Activated naive CD8-positive, alpha-beta T cell treated with anti-CD3 and anti-CD28 coated beads, Interleukin-2, amount 10 ng/mL, durations not matched to agents 7 days and 5 days (primary cell): ENCODE measurements around the gene OSBPL3. TPM values are rescaled to one million over a fixed set of nuclear protein-coding genes. Genes with fewer than 3 reads are reported as not detected.

Source experiments
- ATAC-seq: fragments of 150-1000 bp; cut with Tn5 transposase; one replicate; pipeline ENCODE4 v1.10.0; 2021; ENCODE audit warnings: low read depth, moderate library complexity
- POLR2A ChIA-PET: fragments of 350-600 bp; sonication (Branson Sonifier 250); formaldehyde crosslinking; loops from one replicate; lab custom pipeline; 2021; ENCODE audit warnings: antibody characterized with exemption; lab: Charles Lee
- DNase-seq: peaks from one replicate; pipeline ENCODE4 v3.0.0; 2021
- H3K27ac Mint-ChIP-seq: one replicate; pipeline ENCODE4 v1.8.0; 2022; ENCODE audit warnings: mild to moderate bottlenecking, mixed read lengths
- H3K27me3 Mint-ChIP-seq: one replicate; pipeline ENCODE4 v1.8.0; 2022; ENCODE audit warnings: mild to moderate bottlenecking, moderate library complexity, mixed read lengths
- H3K36me3 Mint-ChIP-seq: one replicate; pipeline ENCODE4 v1.8.0; 2021; ENCODE audit warnings: mild to moderate bottlenecking, mixed read lengths
- H3K4me1 Mint-ChIP-seq: one replicate; pipeline ENCODE4 v1.8.0; 2021; ENCODE audit warnings: mixed read lengths
- H3K4me3 Mint-ChIP-seq: one replicate; pipeline ENCODE4 v1.8.0; 2022; ENCODE audit warnings: mild to moderate bottlenecking, moderate library complexity, mixed read lengths
- H3K9me3 Mint-ChIP-seq: one replicate; pipeline ENCODE4 v1.8.0; 2021; ENCODE audit warnings: mixed read lengths
- total RNA-seq, 2 experiments: library from RNA; stranded (reverse); gene quantifications; one replicate each; pipeline ENCODE4 v1.2.3, GENCODE V29; 2021

Gene OSBPL3
- total RNA-seq, 2 experiments from 2014 or later: 47.8 to 60.1 TPM

DNA sequence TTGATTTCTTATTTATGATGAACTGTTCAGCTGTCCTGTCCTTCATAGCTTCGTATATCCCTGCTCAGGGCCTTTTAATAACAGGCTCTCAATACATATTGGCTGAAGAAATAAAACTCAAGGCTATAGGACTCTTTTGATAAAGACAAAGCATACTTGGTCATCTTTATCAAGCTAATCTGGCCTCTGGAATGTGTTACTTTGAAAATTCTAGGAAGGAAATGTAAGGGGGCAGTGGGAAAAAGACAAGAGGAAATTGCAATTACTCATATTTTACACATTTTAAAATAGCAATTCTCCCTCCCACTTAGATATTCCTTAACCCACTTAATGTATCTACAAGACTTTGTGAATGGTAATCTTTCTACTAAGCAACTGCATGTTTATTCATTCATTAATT lies 94.3 kb downstream of the OSBPL3 start:
- H3K36me3 Mint-ChIP-seq: peaks cover 50% of the 10 kb centered on the region
- no peak for DNase-seq
- POLR2A ChIA-PET: no interaction called here
- H3K27ac Mint-ChIP-seq: no peak overlapping the region
- no peaks in the 10 kb centered on the region for H3K27me3 Mint-ChIP-seq
- no peak for ATAC-seq
- H3K4me1 Mint-ChIP-seq: peaks cover 32% of the 10 kb centered on the region
- no peaks in the 10 kb centered on the region for H3K9me3 Mint-ChIP-seq
- H3K4me3 Mint-ChIP-seq: no peak overlapping the region

DNA sequence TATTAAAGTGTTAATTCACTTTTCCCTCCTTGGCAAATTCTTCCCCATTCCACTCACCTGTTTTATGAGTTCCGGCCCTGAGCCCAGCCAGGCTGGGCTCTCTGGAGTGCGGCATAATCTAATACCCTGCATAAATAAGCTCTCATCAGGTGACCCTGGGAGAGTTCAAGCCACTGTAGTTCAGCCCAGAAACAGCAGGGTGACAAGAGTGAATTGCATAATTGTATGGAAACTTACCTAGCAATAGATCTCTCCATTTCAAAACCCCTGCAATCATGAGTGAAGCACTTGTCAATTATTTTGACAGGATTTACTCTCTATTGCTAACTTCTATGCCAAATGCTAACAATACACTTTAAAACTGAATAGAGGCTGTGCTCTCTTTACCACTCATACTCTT lies 94.7 kb downstream of the OSBPL3 start:
- Mint-ChIP-seq H3K4me3 (no peak overlapping the region), H3K27me3 (no peaks in the 10 kb centered on the region), H3K9me3 (no peaks in the 10 kb centered on the region), H3K27ac (no peak overlapping the region), H3K36me3 (peaks cover 47% of the 10 kb centered on the region), H3K4me1 (peaks cover 32% of the 10 kb centered on the region)
- POLR2A ChIA-PET: no interaction called here
- DNase-seq (no peak), ATAC-seq (no peak)

- peaks cover 38% of the 10 kb centered on the region for H3K36me3 Mint-ChIP-seq
- H3K9me3 Mint-ChIP-seq: no peaks in the 10 kb centered on the region
- peaks cover 28% of the 10 kb centered on the region for H3K4me1 Mint-ChIP-seq
- H3K27ac Mint-ChIP-seq: no peak overlapping the region
- H3K27me3 Mint-ChIP-seq: no peaks in the 10 kb centered on the region
- ATAC-seq: no peak
- no peak for DNase-seq
- no peak overlapping the region for H3K4me3 Mint-ChIP-seq
- POLR2A ChIA-PET: no interaction called here
Observed at GRCh38 chr7:24884401-24884800, 95.6 kb downstream of the OSBPL3 start.

DNA sequence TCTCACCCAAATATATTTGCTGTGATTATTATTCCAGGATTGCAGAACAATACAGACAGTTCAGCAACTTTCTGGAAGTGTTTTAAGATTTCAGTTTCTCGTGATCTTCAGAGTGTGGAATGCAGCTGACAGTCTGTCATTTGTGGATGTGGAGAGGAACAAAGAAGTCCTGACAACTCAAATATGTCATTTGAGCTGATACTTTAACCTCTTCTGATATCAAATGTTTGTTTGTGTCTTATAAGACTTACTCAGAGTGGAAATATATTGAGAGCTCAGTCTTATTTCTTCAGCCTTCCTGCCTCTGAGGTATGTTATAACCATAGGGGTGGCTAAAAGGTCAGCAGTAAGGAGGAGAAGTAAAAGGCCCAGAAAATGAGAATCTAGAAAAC lies 96.4 kb downstream of the OSBPL3 start:
- no peak for ATAC-seq
- peaks cover 31% of the 10 kb centered on the region for H3K36me3 Mint-ChIP-seq
- no peak overlapping the region for H3K27ac Mint-ChIP-seq
- no peak for DNase-seq
- no peaks in the 10 kb centered on the region for H3K9me3 Mint-ChIP-seq
- H3K4me3 Mint-ChIP-seq: no peak overlapping the region
- POLR2A ChIA-PET: no interaction called here
- no peaks in the 10 kb centered on the region for H3K27me3 Mint-ChIP-seq
- H3K4me1 Mint-ChIP-seq: peaks cover 29% of the 10 kb centered on the region

GRCh38 chr7:24882989-24883621 lies 96.9 kb downstream of the OSBPL3 start:
- POLR2A ChIA-PET: no interaction called here
- Mint-ChIP-seq H3K27me3 (no peaks in the 10 kb centered on the region), H3K36me3 (peaks cover 31% of the 10 kb centered on the region), H3K4me3 (no peak overlapping the region), H3K4me1 (peaks cover 34% of the 10 kb centered on the region), H3K9me3 (no peaks in the 10 kb centered on the region), H3K27ac (no peak overlapping the region)
- DNase-seq: no peak
- ATAC-seq: no peak

- POLR2A ChIA-PET: no interaction called here
- Mint-ChIP-seq H3K27ac (no peak overlapping the region), H3K4me3 (no peak overlapping the region), H3K4me1 (peaks cover 41% of the 10 kb centered on the region), H3K27me3 (no peaks in the 10 kb centered on the region), H3K9me3 (no peaks in the 10 kb centered on the region), H3K36me3 (peaks cover 23% of the 10 kb centered on the region)
- DNase-seq (no peak), ATAC-seq (no peak)
Observed at GRCh38 chr7:24881623-24882022, 98.4 kb downstream of the OSBPL3 start.

- H3K27me3 Mint-ChIP-seq: no peaks in the 10 kb centered on the region
- peaks cover 20% of the 10 kb centered on the region for H3K36me3 Mint-ChIP-seq
- ATAC-seq: no peak
- no peak for DNase-seq
- H3K9me3 Mint-ChIP-seq: no peaks in the 10 kb centered on the region
- H3K27ac Mint-ChIP-seq: no peak overlapping the region
- peaks cover 38% of the 10 kb centered on the region for H3K4me1 Mint-ChIP-seq
- no peak overlapping the region for H3K4me3 Mint-ChIP-seq
- POLR2A ChIA-PET: no interaction called here
Observed at GRCh38 chr7:24880886-24881285, 99.1 kb downstream of the OSBPL3 start.

GRCh38 chr7:24879291-24879690 lies 100.7 kb downstream of the OSBPL3 start:
- H3K27me3 Mint-ChIP-seq: no peaks in the 10 kb centered on the region
- peaks cover 18% of the 10 kb centered on the region for H3K36me3 Mint-ChIP-seq
- no peak overlapping the region for H3K4me3 Mint-ChIP-seq
- H3K27ac Mint-ChIP-seq: no peak overlapping the region
- ATAC-seq: no peak
- H3K9me3 Mint-ChIP-seq: no peaks in the 10 kb centered on the region
- POLR2A ChIA-PET: no interaction called here
- DNase-seq: no peak
- H3K4me1 Mint-ChIP-seq: peaks cover 34% of the 10 kb centered on the region

DNA sequence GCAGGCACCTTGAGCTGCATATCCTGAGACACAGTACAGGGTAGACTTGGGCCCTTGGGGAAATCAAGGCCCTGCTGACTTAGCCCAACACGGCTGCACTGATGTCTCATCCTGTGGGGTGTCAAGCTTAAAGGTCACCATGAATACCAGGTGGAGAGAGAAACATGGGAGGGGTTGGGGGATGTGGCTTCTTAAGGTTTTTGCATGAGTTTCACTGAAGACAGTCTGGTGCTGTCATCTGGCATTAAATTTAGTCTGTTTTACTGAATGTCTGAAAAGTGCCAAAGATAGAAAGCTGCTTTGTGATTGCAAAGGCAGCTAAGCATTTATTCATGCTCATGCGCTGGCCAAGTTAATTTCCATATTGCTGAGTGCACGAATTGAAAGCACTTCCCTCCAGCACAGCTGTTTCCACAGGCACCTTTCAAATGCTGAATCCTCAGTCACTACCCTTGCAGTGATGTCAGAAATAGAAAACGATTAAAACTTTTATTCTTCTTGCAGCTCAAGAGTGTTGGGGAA lies 102.1 kb downstream of the OSBPL3 start:
- DNase-seq: no peak

DNA sequence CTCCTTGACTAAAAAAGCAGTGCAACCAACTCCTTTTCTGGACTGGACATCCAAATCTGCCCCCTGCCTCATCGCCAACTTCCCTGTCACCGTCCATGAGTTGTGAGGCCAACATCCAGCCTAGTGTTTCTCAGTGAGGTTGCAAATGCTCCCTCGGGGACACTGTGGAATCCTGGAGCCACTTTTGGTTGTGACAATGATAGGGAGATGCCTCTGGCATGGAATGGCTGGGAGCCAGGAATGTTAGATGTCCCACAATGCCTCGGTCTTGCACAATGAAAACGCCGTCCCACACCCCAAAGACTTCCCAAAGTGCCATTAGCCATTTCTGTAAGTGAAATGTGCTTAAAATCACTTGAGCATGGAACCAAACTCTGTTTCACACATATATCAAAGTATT lies 105.2 kb downstream of the OSBPL3 start:
- peaks cover 28% of the 10 kb centered on the region for H3K4me1 Mint-ChIP-seq
- ATAC-seq: no peak

More for the DNA sequence above, 102.1 kb downstream of the OSBPL3 start:
- H3K36me3 Mint-ChIP-seq: peaks cover 13% of the 10 kb centered on the region
- peaks cover 31% of the 10 kb centered on the region for H3K4me1 Mint-ChIP-seq
- H3K27me3 Mint-ChIP-seq: no peaks in the 10 kb centered on the region
- H3K4me3 Mint-ChIP-seq: peak overlapping the region; percentile 9
- no peaks in the 10 kb centered on the region for H3K9me3 Mint-ChIP-seq
- peak; percentile 67 for ATAC-seq
- POLR2A ChIA-PET: interaction anchor here (1.2 kb wide), 1 partner anchor 14 kb away, joined by 4 read pairs; no protein-coding TSS in a partner anchor
- peak overlapping the region; percentile 65 for H3K27ac Mint-ChIP-seq

GRCh38 chr7:24873944-24874343 lies 106.0 kb downstream of the OSBPL3 start:
- Mint-ChIP-seq H3K27ac (no peak overlapping the region), H3K4me1 (peaks cover 21% of the 10 kb centered on the region), H3K4me3 (no peak overlapping the region), H3K27me3 (no peaks in the 10 kb centered on the region), H3K9me3 (no peaks in the 10 kb centered on the region), H3K36me3 (peaks cover 23% of the 10 kb centered on the region)
- no peak for ATAC-seq
- POLR2A ChIA-PET: no interaction called here
- DNase-seq: no peak

More for the DNA sequence above, 105.2 kb downstream of the OSBPL3 start:
- POLR2A ChIA-PET: no interaction called here
- H3K9me3 Mint-ChIP-seq: no peaks in the 10 kb centered on the region
- no peak for DNase-seq
- H3K27ac Mint-ChIP-seq: no peak overlapping the region
- peaks cover 20% of the 10 kb centered on the region for H3K36me3 Mint-ChIP-seq
- no peaks in the 10 kb centered on the region for H3K27me3 Mint-ChIP-seq
- H3K4me3 Mint-ChIP-seq: no peak overlapping the region

DNA sequence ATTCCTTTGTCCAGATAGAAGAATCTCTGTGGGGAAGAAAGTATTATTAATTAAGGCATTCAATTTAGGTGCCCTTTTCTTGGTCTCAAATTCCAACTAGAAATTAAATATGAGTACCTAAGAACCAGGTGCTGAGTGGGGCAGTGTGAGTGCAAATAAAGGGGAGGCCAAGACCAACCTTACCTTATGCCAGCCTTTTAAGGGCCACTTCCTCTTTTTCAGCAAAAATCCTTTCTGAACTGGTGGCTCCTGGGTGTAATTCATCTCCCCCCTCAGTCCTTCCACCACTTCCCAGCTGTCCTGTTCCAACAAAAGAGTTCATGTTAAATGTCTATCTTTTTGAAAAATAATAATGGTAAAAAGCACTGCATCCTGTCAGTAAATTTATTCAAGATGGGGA lies 108.2 kb downstream of the OSBPL3 start:
- ATAC-seq (no peak), DNase-seq (no peak)
- Mint-ChIP-seq H3K27ac (peak overlapping the region; percentile 11), H3K4me1 (peaks cover 9% of the 10 kb centered on the region), H3K36me3 (peaks cover 38% of the 10 kb centered on the region), H3K4me3 (no peak overlapping the region), H3K27me3 (no peaks in the 10 kb centered on the region), H3K9me3 (no peaks in the 10 kb centered on the region)
- POLR2A ChIA-PET: no interaction called here

DNA sequence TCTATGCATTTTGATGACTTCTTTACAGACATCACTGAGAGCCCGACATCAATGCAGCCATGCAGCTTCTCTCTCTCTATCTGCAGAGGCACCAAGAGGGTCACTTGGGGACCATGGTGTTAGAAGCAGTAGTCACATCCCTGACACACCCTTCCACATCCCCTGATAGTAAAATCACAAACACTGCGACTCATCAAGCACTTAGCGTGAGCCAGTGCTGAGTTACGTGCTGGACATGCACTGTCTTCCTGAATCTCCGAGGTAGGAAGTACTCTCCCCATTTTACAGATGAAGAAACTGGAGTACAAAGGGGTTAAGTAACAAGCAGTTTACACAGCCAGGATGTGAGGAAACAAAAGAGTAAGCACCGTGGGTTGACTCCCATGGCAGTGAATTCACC lies 109.2 kb downstream of the OSBPL3 start:
- Mint-ChIP-seq H3K27ac (no peak overlapping the region), H3K4me3 (no peak overlapping the region)
- DNase-seq: no peak

GRCh38 chr7:24869572-24869971 lies 110.4 kb downstream of the OSBPL3 start:
- H3K27ac Mint-ChIP-seq: no peak overlapping the region
- no peaks in the 10 kb centered on the region for H3K27me3 Mint-ChIP-seq
- POLR2A ChIA-PET: no interaction called here
- no peak for ATAC-seq
- peaks cover 16% of the 10 kb centered on the region for H3K4me1 Mint-ChIP-seq
- H3K4me3 Mint-ChIP-seq: no peak overlapping the region
- H3K36me3 Mint-ChIP-seq: peaks cover 52% of the 10 kb centered on the region
- no peaks in the 10 kb centered on the region for H3K9me3 Mint-ChIP-seq
- DNase-seq: no peak

More for the DNA sequence above, 109.2 kb downstream of the OSBPL3 start:
- no peaks in the 10 kb centered on the region for H3K27me3 Mint-ChIP-seq
- ATAC-seq: no peak
- no peaks in the 10 kb centered on the region for H3K9me3 Mint-ChIP-seq
- H3K4me1 Mint-ChIP-seq: peaks cover 13% of the 10 kb centered on the region
- POLR2A ChIA-PET: no interaction called here
- H3K36me3 Mint-ChIP-seq: peaks cover 43% of the 10 kb centered on the region
